ENCODE results near the gene ANXA2R. TPM values are rescaled to one million over a fixed set of nuclear protein-coding genes. Genes with fewer than 3 reads are reported as not detected.

The ANXA2R gene
- total and polyA plus RNA-seq, 9 of the 15 experiments (the other 6 are each of a cell fraction or from before 2014, with no cell fraction given), result 2.1 to 4.8 (median 3.4) TPM

DNA sequence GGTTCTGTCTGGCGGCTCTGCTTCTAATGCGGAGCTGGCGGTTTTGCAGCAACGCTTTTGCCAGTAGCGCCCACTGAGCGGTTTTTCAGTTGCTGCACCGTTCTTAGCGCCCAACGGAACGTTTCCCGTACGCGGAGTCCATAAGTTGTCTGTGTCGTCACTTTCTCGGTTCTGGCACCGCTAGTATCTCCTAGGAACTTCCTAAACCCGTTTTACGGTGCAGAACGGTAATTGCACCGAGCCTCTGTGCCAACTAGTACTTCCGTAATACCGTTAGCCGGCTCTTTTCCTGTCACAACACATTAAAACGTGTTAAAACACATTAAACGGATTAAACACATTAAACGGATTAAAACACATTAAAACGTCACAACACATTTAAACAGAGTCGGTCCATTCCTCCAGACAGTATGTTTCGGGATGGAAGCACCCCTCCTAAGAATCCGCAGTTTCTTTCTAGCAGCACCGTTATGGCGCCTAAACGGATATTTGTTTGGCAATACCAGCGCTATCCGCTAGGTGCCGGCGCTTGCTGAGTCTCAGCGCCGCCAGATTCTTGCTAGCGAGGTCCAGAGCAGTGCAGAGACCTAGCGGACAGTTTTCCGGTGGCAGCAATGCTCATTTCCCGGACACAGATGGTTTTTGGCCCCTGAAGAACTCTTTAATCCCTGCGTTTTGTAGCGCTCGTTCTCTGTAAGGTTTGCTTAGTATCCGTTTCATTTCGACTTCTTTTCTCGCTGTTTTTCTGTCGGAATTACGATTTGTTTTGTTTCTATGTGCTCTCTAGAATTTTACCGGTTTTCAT, 45.4 kb downstream of the ANXA2R start (continued):
- TF ChIP-seq, protein P1, sequence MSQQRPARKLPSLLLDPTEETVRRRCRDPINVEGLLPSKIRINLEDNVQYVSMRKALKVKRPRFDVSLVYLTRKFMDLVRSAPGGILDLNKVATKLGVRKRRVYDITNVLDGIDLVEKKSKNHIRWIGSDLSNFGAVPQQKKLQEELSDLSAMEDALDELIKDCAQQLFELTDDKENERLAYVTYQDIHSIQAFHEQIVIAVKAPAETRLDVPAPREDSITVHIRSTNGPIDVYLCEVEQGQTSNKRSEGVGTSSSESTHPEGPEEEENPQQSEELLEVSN (IDR thresholded peaks at IDR 0.05; ENCODE audit: borderline replicate concordance in 1 of 2, extremely low read depth in 1 of 2, insufficient read depth in 1 of 2, insufficient read length in 1 of 2, low read depth in 1 of 2, low read length in 1 of 2, poor library complexity in 1 of 2, severe bottlenecking in 1 of 2), result peak in 1 of 2 experiments; percentile 58
- TF ChIP-seq BCL6 (CRISPR knock-in tag; IDR thresholded peaks at IDR 0.05), result 0 out of 2 replicates have a peak, but pooled peaks have one; percentile 7
- 0 out of 2 replicates have a peak, but pooled peaks have one; percentile 9 for TF ChIP-seq ZFX (CRISPR knock-in tag; IDR thresholded peaks at IDR 0.05)
- peak; percentile 66; the same call in 1 of the 2 replicates for TF ChIP-seq MYC (IDR thresholded peaks at IDR 0.05; ENCODE audit: low read depth, low read length)
- TF ChIP-seq MYC (CRISPR knock-in tag; IDR thresholded peaks at IDR 0.05; ENCODE audit: borderline replicate concordance, low read depth), result no peak
- TF ChIP-seq, protein P2, sequence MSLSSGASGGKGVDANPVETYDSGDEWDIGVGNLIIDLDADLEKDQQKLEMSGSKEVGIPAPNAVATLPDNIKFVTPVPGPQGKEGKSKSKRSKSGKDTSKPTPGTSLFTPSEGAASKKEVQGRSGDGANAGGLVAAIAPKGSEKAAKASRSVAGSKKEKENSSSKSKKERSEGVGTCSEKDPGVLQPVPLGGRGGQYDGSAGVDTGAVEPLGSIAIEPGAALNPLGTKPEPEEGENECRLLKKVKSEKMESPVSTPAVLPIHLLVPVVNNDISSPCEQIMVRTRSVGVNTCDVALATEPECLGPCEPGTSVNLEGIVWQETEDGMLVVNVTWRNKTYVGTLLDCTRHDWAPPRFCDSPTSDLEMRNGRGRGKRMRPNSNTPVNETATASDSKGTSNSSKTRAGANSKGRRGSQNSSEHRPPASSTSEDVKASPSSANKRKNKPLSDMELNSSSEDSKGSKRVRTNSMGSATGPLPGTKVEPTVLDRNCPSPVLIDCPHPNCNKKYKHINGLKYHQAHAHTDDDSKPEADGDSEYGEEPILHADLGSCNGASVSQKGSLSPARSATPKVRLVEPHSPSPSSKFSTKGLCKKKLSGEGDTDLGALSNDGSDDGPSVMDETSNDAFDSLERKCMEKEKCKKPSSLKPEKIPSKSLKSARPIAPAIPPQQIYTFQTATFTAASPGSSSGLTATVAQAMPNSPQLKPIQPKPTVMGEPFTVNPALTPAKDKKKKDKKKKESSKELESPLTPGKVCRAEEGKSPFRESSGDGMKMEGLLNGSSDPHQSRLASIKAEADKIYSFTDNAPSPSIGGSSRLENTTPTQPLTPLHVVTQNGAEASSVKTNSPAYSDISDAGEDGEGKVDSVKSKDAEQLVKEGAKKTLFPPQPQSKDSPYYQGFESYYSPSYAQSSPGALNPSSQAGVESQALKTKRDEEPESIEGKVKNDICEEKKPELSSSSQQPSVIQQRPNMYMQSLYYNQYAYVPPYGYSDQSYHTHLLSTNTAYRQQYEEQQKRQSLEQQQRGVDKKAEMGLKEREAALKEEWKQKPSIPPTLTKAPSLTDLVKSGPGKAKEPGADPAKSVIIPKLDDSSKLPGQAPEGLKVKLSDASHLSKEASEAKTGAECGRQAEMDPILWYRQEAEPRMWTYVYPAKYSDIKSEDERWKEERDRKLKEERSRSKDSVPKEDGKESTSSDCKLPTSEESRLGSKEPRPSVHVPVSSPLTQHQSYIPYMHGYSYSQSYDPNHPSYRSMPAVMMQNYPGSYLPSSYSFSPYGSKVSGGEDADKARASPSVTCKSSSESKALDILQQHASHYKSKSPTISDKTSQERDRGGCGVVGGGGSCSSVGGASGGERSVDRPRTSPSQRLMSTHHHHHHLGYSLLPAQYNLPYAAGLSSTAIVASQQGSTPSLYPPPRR (CRISPR knock-in tag; IDR thresholded peaks at IDR 0.05; ENCODE audit: borderline replicate concordance), result 0 out of 2 replicates have a peak, but pooled peaks have one; percentile 46
- TF ChIP-seq, protein P3, sequence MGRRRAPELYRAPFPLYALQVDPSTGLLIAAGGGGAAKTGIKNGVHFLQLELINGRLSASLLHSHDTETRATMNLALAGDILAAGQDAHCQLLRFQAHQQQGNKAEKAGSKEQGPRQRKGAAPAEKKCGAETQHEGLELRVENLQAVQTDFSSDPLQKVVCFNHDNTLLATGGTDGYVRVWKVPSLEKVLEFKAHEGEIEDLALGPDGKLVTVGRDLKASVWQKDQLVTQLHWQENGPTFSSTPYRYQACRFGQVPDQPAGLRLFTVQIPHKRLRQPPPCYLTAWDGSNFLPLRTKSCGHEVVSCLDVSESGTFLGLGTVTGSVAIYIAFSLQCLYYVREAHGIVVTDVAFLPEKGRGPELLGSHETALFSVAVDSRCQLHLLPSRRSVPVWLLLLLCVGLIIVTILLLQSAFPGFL (CRISPR knock-in tag; IDR thresholded peaks at IDR 0.05), result 0 out of 2 replicates have a peak, but pooled peaks have one; percentile 34
- TF ChIP-seq, protein P4, sequence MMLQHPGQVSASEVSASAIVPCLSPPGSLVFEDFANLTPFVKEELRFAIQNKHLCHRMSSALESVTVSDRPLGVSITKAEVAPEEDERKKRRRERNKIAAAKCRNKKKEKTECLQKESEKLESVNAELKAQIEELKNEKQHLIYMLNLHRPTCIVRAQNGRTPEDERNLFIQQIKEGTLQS (IDR thresholded peaks at IDR 0.05), result no peak; the same call in 1 of the 2 replicates
- TF ChIP-seq, protein P4 (CRISPR knock-in tag; conservative IDR thresholded peaks at IDR 0.05), result peak; percentile 55; the same call in 1 of the 2 replicates
- peak; percentile 78 for TF ChIP-seq RNF2 (IDR thresholded peaks at IDR 0.05)
- TF ChIP-seq RBFOX2 (IDR thresholded peaks at IDR 0.05; ENCODE audit: low read depth, low read length), result peak; percentile 74
- TF ChIP-seq, protein P5, sequence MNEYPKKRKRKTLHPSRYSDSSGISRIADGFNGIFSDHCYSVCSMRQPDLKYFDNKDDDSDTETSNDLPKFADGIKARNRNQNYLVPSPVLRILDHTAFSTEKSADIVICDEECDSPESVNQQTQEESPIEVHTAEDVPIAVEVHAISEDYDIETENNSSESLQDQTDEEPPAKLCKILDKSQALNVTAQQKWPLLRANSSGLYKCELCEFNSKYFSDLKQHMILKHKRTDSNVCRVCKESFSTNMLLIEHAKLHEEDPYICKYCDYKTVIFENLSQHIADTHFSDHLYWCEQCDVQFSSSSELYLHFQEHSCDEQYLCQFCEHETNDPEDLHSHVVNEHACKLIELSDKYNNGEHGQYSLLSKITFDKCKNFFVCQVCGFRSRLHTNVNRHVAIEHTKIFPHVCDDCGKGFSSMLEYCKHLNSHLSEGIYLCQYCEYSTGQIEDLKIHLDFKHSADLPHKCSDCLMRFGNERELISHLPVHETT (CRISPR knock-in tag; conservative IDR thresholded peaks at IDR 0.05 in 1 of 2, IDR thresholded peaks at IDR 0.05 in 1 of 2), result peak in 1 of 2 experiments; percentile 60; a peak in 2 of 4 replicates
- no peak for TF ChIP-seq ZBTB1 (CRISPR knock-in tag; IDR thresholded peaks at IDR 0.05; ENCODE audit: borderline replicate concordance, low read depth)
- TF ChIP-seq RBM34 (IDR thresholded peaks at IDR 0.05; ENCODE audit: borderline replicate concordance, insufficient read depth, low read length), result no peak
- no peak for TF ChIP-seq NFIX (CRISPR knock-in tag; IDR thresholded peaks at IDR 0.05; ENCODE audit: low read depth)

Measured in K562 (cell line).